HEK293T (cell line): ENCODE data around the gene FGF21.

Experiments used
- FOXA1 ChIP-seq: fragments of 450-650 bp; IDR thresholded peaks from 2 replicates; pipeline ENCODE4 v1.6.1; 2016; ENCODE audit warnings: mild to moderate bottlenecking
- FOXK2 ChIP-seq: fragments of 450-650 bp; IDR thresholded peaks from 2 replicates; pipeline ENCODE4 v1.6.1; 2016; ENCODE audit warnings: mild to moderate bottlenecking
- FOXM1 ChIP-seq: fragments of 450-650 bp; IDR thresholded peaks from 2 replicates; pipeline ENCODE4 v1.6.1; 2017; ENCODE audit warnings: mild to moderate bottlenecking, borderline replicate concordance
- SP1 ChIP-seq: fragments of 450-650 bp; IDR thresholded peaks from 2 replicates; pipeline ENCODE4 v1.6.1; 2017
- SUZ12 ChIP-seq: fragments of 450-650 bp; IDR thresholded peaks from 2 replicates; pipeline ENCODE4 v1.6.1; 2016; ENCODE audit warnings: mild to moderate bottlenecking
- TARDBP ChIP-seq: fragments of 450-650 bp; IDR thresholded peaks from 2 replicates; pipeline ENCODE4 v1.6.1; 2016
- ZNF384 ChIP-seq: fragments of 450-650 bp; IDR thresholded peaks from 2 replicates; pipeline ENCODE4 v1.6.1; 2016
- TF ChIP-seq, protein P1 (sequence below): fragments of 450-650 bp; IDR thresholded peaks from 2 replicates; pipeline ENCODE4 v1.6.1; 2016

GRCh38 chr19:48737360-48737998 lies 17.8 kb upstream of the FGF21 start:
- TF ChIP-seq SUZ12 (no peak), SP1 (no peak), FOXK2 (no peak), FOXA1 (no peak), TARDBP (no peak), FOXM1 (no peak), ZNF384 (no peak)
- TF ChIP-seq, protein P1, sequence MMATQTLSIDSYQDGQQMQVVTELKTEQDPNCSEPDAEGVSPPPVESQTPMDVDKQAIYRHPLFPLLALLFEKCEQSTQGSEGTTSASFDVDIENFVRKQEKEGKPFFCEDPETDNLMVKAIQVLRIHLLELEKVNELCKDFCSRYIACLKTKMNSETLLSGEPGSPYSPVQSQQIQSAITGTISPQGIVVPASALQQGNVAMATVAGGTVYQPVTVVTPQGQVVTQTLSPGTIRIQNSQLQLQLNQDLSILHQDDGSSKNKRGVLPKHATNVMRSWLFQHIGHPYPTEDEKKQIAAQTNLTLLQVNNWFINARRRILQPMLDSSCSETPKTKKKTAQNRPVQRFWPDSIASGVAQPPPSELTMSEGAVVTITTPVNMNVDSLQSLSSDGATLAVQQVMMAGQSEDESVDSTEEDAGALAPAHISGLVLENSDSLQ = no peak
